Body of pancreas (tissue), 4 donors: ENCODE measurements around the gene SPO11. TPM values are rescaled to one million over a fixed set of nuclear protein-coding genes. Genes with fewer than 3 reads are reported as not detected.

Experiments
- ATAC-seq: fragments of 150-250 bp; one replicate; pipeline ENCODE4 v1.9.1; 2016
- DNase-seq, 4 donors: peaks; one replicate each; pipeline ENCODE4 v3.0.0-alpha.2; 2019
- H3K27ac ChIP-seq, 4 donors: fragments of 200-600 bp; sonication (generic); 1 replicate in 3 of 4; 2 replicates in 1 of 4; pipeline versions ENCODE4 v1.5.1 to v1.6.1; 2016 to 2019; ENCODE audit warnings: mild to moderate bottlenecking in 1 of 4, mixed read lengths in 1 of 4, moderate library complexity in 1 of 4
- H3K27me3 ChIP-seq, 2 donors: fragments of 200-600 bp; sonication (generic); one replicate each; pipeline ENCODE4 v1.6.0; 2016; ENCODE audit warnings: mild to moderate bottlenecking in 1 of 2
- H3K36me3 ChIP-seq, 2 donors: fragments of 200-600 bp; sonication (generic); replicated peaks in 1 of 2; 2 replicates each; pipeline ENCODE4 v1.5.1; 2016; ENCODE audit warnings: low read depth in 2 of 2; ENCODE audit not compliant: insufficient read depth in 1 of 2
- H3K4me1 ChIP-seq: fragments of 200-600 bp; sonication (generic); one replicate; pipeline ENCODE4 v1.6.0; 2016
- H3K4me3 ChIP-seq, 2 donors: fragments of 200-600 bp; sonication (generic); 1 replicate in 1 of 2; 2 replicates in 1 of 2; pipeline ENCODE4 v1.5.1; 2016 to 2019
- H3K9me3 ChIP-seq, 3 donors: fragments of 200-600 bp; sonication (generic); 1 replicate in 2 of 3; 2 replicates in 1 of 3; pipeline ENCODE4 v1.5.1; 2016
- POLR2A ChIP-seq, 3 donors: fragments of 450-650 bp; IDR thresholded peaks; one replicate each; pipeline ENCODE4 v1.6.1; 2016; ENCODE audit warnings: antibody characterized with exemption in 3 of 3, mild to moderate bottlenecking in 2 of 3
- WGBS, 2 donors: methylation state at CpG; one replicate each; pipeline ENCODE4 v1.1.5; 2017; 5-methylcytosine and 5-hydroxymethylcytosine counted together
- intact Hi-C: fragments of 100-400 bp; cut with DNase I; formaldehyde crosslinking; loops from one replicate; pipeline ENCODE4 v1.15.1; 2023
- total RNA-seq, 2 donors: library from RNA; depleted of rRNA; stranded (reverse); fragments of >200 nt; gene quantifications; one replicate each; pipeline ENCODE4 v1.1.0, GENCODE V29; 2016
- TF ChIP-seq, protein P1 (sequence below), 7 experiments: fragments of 450-650 bp in 4 of 7; fragments of 200-600 bp in 3 of 7; sonication (generic) in 3 of 7; IDR thresholded peaks; one replicate each; pipeline ENCODE4 v1.5.1; 2016 to 2019; ENCODE audit warnings: antibody characterized with exemption in 7 of 7

SPO11 gene
- total RNA-seq, 2 donors from 2014 or later: not detected

DNA sequence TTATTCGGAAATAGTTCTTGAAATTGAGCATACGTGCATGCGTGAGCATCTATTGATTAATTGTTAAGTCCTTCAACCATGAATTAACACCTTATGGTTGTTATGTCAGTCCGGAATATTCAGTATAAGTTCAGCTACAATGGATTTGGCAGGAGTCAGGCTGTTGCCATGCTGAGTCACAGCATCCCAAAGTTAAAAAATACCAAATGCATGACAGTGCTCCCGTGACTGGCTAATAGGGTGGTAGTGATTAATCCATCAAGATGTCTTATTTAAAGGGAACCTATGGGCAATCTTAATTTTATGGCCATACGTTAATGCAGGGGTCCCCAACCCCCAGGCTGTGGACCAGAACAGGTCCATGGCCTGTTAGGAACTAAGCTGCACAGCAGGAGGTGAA is 31.9 kb downstream of the SPO11 start:
- H3K9me3 ChIP-seq: no peaks in the 10 kb centered on the region
- peaks cover 3 to 19% of the 10 kb centered on the region in 2 donors for H3K36me3 ChIP-seq
- ATAC-seq: no peak
- no peak overlapping the region for H3K27ac ChIP-seq
- WGBS, 2 donors: 82 to 89% methylated on average over 6 of the region's 6 CpGs
- no peaks in the 10 kb centered on the region for H3K4me1 ChIP-seq
- H3K27me3 ChIP-seq: no peaks in the 10 kb centered on the region
- no peak overlapping the region for H3K4me3 ChIP-seq
- no peak for DNase-seq
- intact Hi-C loops: no loop called here
- no peak for TF ChIP-seq POLR2A (IDR thresholded peaks at IDR 0.05)
- TF ChIP-seq, protein P1, sequence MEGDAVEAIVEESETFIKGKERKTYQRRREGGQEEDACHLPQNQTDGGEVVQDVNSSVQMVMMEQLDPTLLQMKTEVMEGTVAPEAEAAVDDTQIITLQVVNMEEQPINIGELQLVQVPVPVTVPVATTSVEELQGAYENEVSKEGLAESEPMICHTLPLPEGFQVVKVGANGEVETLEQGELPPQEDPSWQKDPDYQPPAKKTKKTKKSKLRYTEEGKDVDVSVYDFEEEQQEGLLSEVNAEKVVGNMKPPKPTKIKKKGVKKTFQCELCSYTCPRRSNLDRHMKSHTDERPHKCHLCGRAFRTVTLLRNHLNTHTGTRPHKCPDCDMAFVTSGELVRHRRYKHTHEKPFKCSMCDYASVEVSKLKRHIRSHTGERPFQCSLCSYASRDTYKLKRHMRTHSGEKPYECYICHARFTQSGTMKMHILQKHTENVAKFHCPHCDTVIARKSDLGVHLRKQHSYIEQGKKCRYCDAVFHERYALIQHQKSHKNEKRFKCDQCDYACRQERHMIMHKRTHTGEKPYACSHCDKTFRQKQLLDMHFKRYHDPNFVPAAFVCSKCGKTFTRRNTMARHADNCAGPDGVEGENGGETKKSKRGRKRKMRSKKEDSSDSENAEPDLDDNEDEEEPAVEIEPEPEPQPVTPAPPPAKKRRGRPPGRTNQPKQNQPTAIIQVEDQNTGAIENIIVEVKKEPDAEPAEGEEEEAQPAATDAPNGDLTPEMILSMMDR (IDR thresholded peaks at IDR 0.05): no peak

DNA sequence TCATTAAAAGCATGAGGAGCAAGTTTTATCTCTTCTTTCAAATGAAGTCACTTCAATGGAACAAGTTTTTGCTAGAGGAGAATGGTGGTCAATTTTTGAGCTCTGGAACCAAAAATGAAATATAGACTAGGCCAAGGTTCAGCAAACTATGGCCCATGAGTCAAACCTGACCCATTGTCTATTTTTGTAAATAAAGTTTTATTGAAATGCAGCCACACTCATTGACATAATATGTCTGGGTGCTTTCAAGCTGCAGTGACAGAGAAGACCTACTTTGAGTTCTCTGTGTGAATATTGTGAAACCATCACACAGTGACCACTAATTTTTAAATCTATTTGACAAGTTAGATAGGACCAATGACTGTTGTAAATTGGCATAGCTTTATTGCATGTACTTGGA is 34.8 kb downstream of the SPO11 start:
- peaks cover 8 to 39% of the 10 kb centered on the region in 2 donors for H3K36me3 ChIP-seq
- intact Hi-C loops: no loop called here
- TF ChIP-seq, protein P1 (IDR thresholded peaks at IDR 0.05): no peak
- no peak for TF ChIP-seq POLR2A (IDR thresholded peaks at IDR 0.05)
- H3K4me1 ChIP-seq: no peaks in the 10 kb centered on the region
- DNase-seq (no peak), ATAC-seq (no peak)
- no peak overlapping the region for H3K4me3 ChIP-seq
- H3K27ac ChIP-seq: no peak overlapping the region
- no peaks in the 10 kb centered on the region for H3K27me3 ChIP-seq
- no peaks in the 10 kb centered on the region for H3K9me3 ChIP-seq

DNA sequence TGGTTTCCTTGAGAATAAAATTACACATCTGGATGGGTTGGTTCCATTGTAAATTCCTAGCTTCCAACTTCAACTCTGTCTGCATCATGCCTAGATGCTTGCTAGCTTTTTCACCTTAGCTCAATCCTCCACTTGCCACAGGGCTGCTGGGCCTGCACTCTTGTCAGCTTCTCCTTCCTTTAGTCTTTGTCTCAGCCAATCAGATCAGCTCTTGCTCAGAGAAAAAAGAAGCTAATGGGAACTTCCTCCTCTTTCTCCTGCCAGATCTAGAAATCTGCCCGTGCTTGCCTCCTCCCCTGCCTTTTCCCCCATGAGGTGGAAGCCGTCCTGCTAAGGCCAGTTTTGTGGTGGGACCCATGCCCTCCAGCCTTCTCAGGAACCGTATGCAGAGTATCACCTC is 40.0 kb downstream of the SPO11 start:
- no peak for ATAC-seq
- no peak for DNase-seq
- intact Hi-C loops: no loop called here

DNA sequence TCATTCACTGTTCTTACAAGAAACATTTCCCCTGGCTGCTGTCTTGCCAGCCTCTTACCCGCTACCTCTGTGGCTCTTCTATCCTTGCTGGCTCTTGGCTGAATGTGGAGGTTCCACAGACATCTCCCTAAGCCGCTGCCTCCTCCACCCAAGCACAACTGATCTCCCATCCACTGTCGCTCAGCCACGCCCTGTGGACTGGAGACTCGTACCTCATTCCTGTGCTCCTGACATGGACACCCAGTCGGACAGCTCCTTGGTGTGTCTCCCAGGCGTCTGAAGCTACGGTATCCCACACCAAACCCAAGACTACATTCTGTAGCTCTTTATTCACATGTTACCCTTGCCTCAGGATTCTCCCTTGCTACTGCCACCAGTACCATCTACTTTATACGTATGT is 40.7 kb downstream of the SPO11 start:
- Histone ChIP-seq H3K36me3 (peaks cover 19 to 61% of the 10 kb centered on the region in 2 donors), H3K27me3 (no peaks in the 10 kb centered on the region), H3K27ac (no peak overlapping the region), H3K4me3 (no peak overlapping the region), H3K9me3 (no peaks in the 10 kb centered on the region), H3K4me1 (no peaks in the 10 kb centered on the region)
- DNase-seq: no peak
- no peak for ATAC-seq
- 91 to 97% methylated on average over 9 of the region's 9 CpGs for whole genome bisulfite sequencing, 2 donors
- intact Hi-C loops: no loop called here
- TF ChIP-seq, protein P1 (IDR thresholded peaks at IDR 0.05): no peak
- no peak for TF ChIP-seq POLR2A (IDR thresholded peaks at IDR 0.05)

More for the DNA sequence above, 40.0 kb downstream of the SPO11 start:
- Histone ChIP-seq H3K4me3 (no peak overlapping the region), H3K27me3 (no peaks in the 10 kb centered on the region), H3K36me3 (peaks cover 19 to 63% of the 10 kb centered on the region in 2 donors), H3K4me1 (no peaks in the 10 kb centered on the region), H3K27ac (no peak overlapping the region), H3K9me3 (no peaks in the 10 kb centered on the region)
- TF ChIP-seq POLR2A (IDR thresholded peaks at IDR 0.05): no peak
- TF ChIP-seq, protein P1 (IDR thresholded peaks at IDR 0.05): no peak
- 80 to 87% methylated on average over 3 of the region's 3 CpGs for WGBS, 2 donors

DNA sequence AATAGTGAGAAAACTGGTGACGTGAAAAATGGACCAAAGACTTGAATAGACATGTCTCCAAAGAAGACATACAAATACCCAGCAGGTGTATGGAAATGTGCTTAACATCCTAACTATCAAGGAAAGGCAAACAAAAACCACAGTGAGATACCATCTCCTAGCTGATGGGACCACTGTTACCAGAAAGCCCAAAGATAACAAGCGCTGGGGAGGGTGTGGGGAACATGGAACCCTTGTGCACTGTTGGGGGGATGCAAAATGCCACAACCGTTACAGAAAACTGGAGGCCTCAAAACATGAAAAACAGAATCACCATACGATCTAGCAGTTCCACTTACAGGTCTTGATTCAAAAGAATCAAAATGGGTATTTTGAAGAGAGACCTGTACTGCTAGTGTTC is 41.8 kb downstream of the SPO11 start:
- intact Hi-C loops: no loop called here
- WGBS, 2 donors: 89 to 91% methylated on average over 4 of the region's 4 CpGs
- DNase-seq: no peak
- no peaks in the 10 kb centered on the region for H3K9me3 ChIP-seq
- TF ChIP-seq POLR2A (IDR thresholded peaks at IDR 0.05): no peak
- TF ChIP-seq, protein P1 (IDR thresholded peaks at IDR 0.05): no peak
- no peak overlapping the region for H3K27ac ChIP-seq
- no peak for ATAC-seq
- H3K4me3 ChIP-seq: no peak overlapping the region
- no peaks in the 10 kb centered on the region for H3K4me1 ChIP-seq
- peaks cover 17 to 51% of the 10 kb centered on the region in 2 donors for H3K36me3 ChIP-seq
- no peaks in the 10 kb centered on the region for H3K27me3 ChIP-seq
